Testis (tissue), 3 donors: ENCODE results near the gene TCF7L2. TPM values are rescaled to one million over a fixed set of nuclear protein-coding genes. Genes with fewer than 3 reads are reported as not detected.
A peak's percentile ranks its signal among the peaks of the same experiment; 100 is the strongest.

Source experiments
- DNase-seq: peaks from one replicate; pipeline ENCODE4 v3.0.0-alpha.2; 2019
- H3K27ac ChIP-seq, 2 donors: fragments of 200-600 bp; sonication (generic); one replicate each; pipeline ENCODE4 v1.5.1; 2019
- H3K27me3 ChIP-seq: fragments of 200-600 bp; sonication (generic); one replicate; pipeline ENCODE4 v1.5.1; 2019
- H3K36me3 ChIP-seq: fragments of 200-600 bp; sonication (generic); one replicate; pipeline ENCODE4 v1.5.1; 2017; ENCODE audit warnings: low read depth; ENCODE audit errors: missing control alignments
- H3K4me1 ChIP-seq: fragments of 200-600 bp; sonication (generic); one replicate; pipeline ENCODE4 v1.5.1; 2019
- H3K4me3 ChIP-seq, 2 donors: fragments of 200-600 bp; sonication (generic); one replicate each; pipeline ENCODE4 v1.5.1; 2017 to 2019
- H3K9me3 ChIP-seq: fragments of 200-600 bp; sonication (generic); one replicate; pipeline ENCODE4 v1.5.1; 2017
- CTCF ChIP-seq, 3 experiments: fragments of 450-650 bp in 2 of 3; fragments of 200-600 bp in 1 of 3; sonication (generic) in 1 of 3; IDR thresholded peaks; one replicate each; pipeline ENCODE4 v1.5.1; 2016 to 2019; ENCODE audit warnings: antibody characterized with exemption in 3 of 3, mild to moderate bottlenecking in 2 of 3, moderate library complexity in 1 of 3
- POLR2A ChIP-seq: fragments of 450-650 bp; IDR thresholded peaks from one replicate; pipeline ENCODE4 v1.6.1; 2017; ENCODE audit warnings: antibody characterized with exemption, mild to moderate bottlenecking, moderate library complexity
- WGBS, 2 donors: methylation state at CpG; one replicate each; pipeline ENCODE4 v1.1.5; 2018; 5-methylcytosine and 5-hydroxymethylcytosine counted together
- intact Hi-C: fragments of 100-400 bp; cut with DNase I; formaldehyde crosslinking; loops from one replicate; pipeline ENCODE4 v1.15.1; 2023; ENCODE audit warnings: low total_unique reads
- polyA plus RNA-seq: library from polyadenylated mRNA; stranded (reverse); fragments of 350-450 nt; fragmentation: Illumina TruSeq; extraction: RNeasy Lipid Tissue Mini Kit (QIAGEN cat#74804); gene quantifications from one replicate; pipeline ENCODE4 v1.2.3, GENCODE V29; 2014; ENCODE audit warnings: low read depth, low replicate concordance; ENCODE audit not compliant: insufficient read depth
- total RNA-seq, 2 donors: library from RNA; depleted of rRNA; stranded (reverse); fragments of >200 nt; gene quantifications; one replicate each; pipeline ENCODE4 v1.2.3, GENCODE V29; 2016

Gene TCF7L2
- total and polyA plus RNA-seq, 3 donors from 2014 or later: 18.5 to 25.4 (median 23.3) TPM

DNA sequence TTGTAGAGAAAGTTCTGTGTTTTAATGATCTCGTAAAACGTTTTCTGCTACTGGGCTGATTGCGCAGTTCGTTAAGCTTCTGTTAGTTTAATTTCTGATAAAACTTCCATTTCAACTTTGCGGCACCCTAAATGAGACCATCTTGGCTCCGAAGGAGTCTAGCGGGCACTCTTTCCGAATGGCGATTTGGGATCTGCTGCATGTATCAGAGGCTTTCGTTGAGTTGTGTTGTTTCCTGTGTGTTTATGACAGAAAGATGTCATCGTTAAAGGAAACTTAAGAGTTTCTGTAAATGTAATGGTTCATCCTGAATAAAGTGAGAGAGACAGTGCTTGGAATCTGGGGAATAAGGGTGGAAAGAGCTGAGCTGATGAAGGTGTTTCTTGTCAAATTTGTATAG, 174.7 kb downstream of the TCF7L2 start:
- Histone ChIP-seq H3K9me3 (no peaks in the 10 kb centered on the region), H3K36me3 (no peaks in the 10 kb centered on the region), H3K27ac (no peak overlapping the region), H3K4me1 (peaks cover 4% of the 10 kb centered on the region), H3K4me3 (no peak overlapping the region), H3K27me3 (no peaks in the 10 kb centered on the region)
- DNase-seq: no peak
- intact Hi-C loops: no loop called here
- 87 to 93% methylated on average over 11 of the region's 11 CpGs for WGBS, 2 donors
- no peak for TF ChIP-seq CTCF (IDR thresholded peaks at IDR 0.05)

- DNase-seq: no peak
- peaks cover 4% of the 10 kb centered on the region for H3K4me1 ChIP-seq
- intact Hi-C loops: no loop called here
- H3K27me3 ChIP-seq: no peaks in the 10 kb centered on the region
- no peaks in the 10 kb centered on the region for H3K36me3 ChIP-seq
- no peak overlapping the region for H3K4me3 ChIP-seq
- 84 to 88% methylated on average over 6 of the region's 6 CpGs for WGBS, 2 donors
- H3K9me3 ChIP-seq: no peaks in the 10 kb centered on the region
- TF ChIP-seq POLR2A: no peak
- TF ChIP-seq CTCF (IDR thresholded peaks at IDR 0.05): no peak
- H3K27ac ChIP-seq: no peak overlapping the region
Measured at GRCh38 chr10:113125612-113126011, 175.6 kb downstream of the TCF7L2 start.

DNA sequence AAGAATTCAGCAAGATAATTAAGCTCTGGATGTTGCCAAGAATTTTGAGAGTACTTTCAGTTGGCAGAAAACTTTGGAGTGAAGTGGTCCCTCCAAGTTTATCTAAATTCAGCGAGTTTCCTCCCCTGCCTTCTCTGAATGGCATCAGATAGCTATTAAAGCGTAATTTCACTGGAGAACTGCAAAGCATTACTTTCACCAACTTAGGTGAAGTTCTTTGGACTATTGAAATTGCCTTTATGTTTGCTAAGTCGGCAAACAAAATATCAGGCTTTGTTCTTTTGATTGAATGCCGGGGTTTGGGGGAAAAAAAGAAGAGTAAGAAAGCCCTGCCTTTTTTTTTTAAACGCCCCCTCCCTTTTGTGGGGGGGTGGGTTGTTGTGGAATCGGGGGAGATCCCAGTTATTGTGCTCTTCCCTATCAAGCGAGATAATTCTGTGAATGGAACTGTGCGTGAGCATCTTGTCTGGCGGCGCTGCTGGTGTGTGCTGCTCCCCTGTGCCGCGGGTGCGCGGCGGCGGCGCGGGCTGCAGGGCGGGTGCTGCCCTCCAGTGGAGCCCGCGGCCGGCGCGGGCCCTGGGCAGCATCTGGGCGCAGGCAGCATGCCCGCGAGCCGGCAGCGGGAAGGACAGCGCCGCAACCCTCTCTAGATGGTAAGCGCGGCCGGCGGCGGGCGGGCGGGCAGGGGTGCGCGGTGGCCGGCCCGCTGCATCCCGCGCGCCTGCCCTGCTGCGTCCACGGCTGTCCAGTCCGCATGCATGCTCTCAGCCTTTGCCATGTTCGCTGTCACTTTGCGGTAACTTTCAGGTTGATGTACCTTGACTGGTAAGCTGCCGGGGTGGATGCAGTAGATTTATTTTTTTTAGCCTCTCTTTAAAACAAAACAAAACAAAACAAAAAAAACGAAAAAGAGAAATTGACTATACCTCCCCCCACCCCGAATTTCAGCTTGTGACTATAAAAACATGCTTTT, 176.5 kb downstream of the TCF7L2 start:
- no peaks in the 10 kb centered on the region for H3K27me3 ChIP-seq
- no peak for TF ChIP-seq POLR2A
- TF ChIP-seq CTCF (IDR thresholded peaks at IDR 0.05): peak; percentile 58 to 78 (median 63)
- peak; percentile 80 for DNase-seq
- peak overlapping the region; percentile 32 to 42 for H3K4me3 ChIP-seq
- no peaks in the 10 kb centered on the region for H3K9me3 ChIP-seq
- H3K36me3 ChIP-seq: no peaks in the 10 kb centered on the region
- no peak overlapping the region for H3K27ac ChIP-seq
- H3K4me1 ChIP-seq: peaks cover 4% of the 10 kb centered on the region
- 1 to 2% methylated on average over 27 to 46 of the region's 53 CpGs for WGBS, 2 donors
- intact Hi-C loops: no loop called here

DNA sequence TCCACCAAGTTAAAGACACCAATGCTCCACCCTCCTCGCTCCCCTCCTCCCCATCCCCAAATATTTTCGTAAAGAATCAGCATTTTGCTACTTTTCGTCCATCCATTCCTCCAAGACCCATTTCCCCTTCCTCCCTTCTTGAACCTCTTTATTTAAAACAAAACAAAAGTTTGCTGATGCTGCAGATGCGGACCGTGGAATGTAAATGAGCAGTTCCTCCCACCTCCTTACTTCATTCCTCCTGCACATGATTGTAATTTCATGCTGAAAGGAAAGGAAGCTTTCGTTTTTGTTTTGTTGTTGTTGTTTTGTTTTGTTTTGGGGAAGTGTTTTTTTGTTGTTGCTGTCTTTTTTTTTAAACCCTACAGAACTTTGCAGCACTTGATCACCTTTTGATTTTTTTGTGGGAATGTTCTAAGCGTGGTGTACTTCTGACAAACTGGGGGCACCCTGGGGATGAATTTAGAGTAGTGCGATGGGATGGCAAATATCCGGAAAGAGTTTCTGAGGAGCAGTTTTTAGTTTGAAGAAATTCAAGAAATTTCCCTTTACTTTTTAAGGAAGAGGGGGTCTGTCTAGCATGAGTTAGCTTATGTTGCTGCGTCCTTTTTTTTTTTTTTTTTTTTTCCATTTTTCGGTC, 177.3 kb downstream of the TCF7L2 start:
- 33 to 45% methylated on average over 11 of the region's 11 CpGs for WGBS, 2 donors
- intact Hi-C loops: no loop called here
- H3K36me3 ChIP-seq: no peaks in the 10 kb centered on the region
- no peak for DNase-seq
- H3K4me3 ChIP-seq: peak overlapping the region; percentile 32 to 42
- no peak for TF ChIP-seq CTCF (IDR thresholded peaks at IDR 0.05)
- no peak for TF ChIP-seq POLR2A
- H3K27ac ChIP-seq: peak overlapping the region in 1 of 2 donors; percentile 42
- no peaks in the 10 kb centered on the region for H3K9me3 ChIP-seq
- H3K27me3 ChIP-seq: no peaks in the 10 kb centered on the region
- H3K4me1 ChIP-seq: peaks cover 4% of the 10 kb centered on the region
